DLD1 (cell line): ENCODE data around the gene A1BG.

Experiments
- in situ Hi-C: cut with HindIII; loops from 2 replicates; pipeline ENCODE4 v1.10.0; 2017; ENCODE audit warnings: low sequenced_read_pairs

A1BG gene, protein sequence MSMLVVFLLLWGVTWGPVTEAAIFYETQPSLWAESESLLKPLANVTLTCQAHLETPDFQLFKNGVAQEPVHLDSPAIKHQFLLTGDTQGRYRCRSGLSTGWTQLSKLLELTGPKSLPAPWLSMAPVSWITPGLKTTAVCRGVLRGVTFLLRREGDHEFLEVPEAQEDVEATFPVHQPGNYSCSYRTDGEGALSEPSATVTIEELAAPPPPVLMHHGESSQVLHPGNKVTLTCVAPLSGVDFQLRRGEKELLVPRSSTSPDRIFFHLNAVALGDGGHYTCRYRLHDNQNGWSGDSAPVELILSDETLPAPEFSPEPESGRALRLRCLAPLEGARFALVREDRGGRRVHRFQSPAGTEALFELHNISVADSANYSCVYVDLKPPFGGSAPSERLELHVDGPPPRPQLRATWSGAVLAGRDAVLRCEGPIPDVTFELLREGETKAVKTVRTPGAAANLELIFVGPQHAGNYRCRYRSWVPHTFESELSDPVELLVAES

GRCh38 chr19:58352760-58353671, at the start of gene A1BG:
A1BG (minus strand) TSS chr19:58353492; CDS start chr19:58353437, 55 bp downstream.
- in situ Hi-C loops = no loop called here

DNA sequence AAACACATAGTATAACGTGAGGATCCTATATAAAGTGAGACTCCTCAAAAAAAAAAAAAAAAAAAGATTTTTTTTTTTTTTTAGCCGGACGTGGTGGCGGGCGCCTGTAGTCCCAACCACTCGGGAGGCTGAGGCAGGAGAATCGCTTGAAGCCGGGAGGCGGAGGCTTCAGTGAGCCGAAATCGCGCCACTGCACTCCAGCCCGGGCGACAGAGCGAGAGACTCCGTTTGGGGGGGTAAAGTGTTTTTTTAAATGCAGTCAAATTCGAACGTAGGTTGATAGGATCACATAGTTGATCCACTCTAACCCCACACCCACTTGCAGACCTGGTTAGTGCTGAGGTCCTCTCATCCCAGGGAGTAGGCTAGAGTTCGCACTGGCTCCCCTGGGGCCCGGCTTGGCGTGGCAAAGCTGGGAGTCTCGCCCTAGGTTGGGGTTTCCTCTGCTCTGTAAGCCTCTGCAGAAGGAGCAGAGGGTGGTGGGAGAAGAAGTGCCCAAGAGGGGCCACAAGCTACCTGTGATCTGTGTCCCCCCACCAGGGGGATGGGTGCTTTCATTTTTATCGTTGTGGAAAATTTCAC, 48.6 kb upstream of the A1BG start:
- in situ Hi-C loops = no loop called here

GRCh38 chr19:58400916-58401839, 47.9 kb upstream of the A1BG start:
- in situ Hi-C loops = no loop called here

DNA sequence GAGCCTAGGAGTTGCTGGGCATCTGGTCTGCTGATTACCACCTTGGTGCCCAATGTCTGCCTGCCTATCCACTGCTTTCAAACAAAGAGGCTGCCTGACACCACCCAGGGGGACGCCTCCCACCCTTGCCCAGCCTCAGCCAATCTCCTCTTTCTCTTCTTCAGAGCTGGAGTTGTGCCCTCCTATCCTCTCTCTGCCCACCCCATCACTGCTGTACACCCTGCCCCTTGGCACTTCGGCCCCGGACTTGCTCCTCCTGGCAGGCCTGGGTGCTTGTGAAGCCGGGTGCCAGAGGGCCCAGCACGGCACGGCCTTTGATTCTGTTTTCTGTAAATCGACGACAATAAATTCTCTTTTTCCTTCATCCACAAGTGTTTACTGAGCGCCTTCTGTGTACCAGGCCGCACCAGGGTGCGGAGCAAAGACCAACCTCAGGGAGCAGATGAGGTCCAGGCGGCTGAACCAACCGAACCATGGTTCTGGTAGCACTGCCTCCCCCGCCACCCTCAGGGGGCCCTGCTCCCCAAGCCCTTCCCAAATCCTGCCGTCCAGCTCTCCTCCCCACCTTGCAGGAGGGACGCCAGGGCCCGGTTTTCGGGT, 47.1 kb upstream of the A1BG start:
- in situ Hi-C loops = no loop called here

DNA sequence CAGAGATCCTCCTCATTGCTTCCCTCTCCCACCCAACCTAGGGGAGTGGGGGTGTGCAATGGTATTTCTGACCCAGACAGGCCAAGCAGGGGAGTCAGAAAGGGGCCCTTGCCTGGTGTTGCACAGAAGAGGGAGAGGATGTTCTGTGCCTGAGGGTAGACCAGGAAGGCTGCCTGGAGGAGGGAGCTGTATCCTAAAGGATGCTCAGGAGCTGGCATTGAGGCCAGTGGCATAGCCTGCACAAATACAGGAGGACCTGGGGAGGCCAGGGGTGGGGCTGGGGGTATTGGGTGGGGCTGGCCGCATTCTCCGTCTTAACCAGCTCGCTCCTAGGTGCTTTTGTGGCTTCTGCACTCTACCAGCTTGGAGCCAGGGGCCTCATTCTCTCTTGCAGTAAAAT, 46.6 kb upstream of the A1BG start:
- in situ Hi-C loops = no loop called here

DNA sequence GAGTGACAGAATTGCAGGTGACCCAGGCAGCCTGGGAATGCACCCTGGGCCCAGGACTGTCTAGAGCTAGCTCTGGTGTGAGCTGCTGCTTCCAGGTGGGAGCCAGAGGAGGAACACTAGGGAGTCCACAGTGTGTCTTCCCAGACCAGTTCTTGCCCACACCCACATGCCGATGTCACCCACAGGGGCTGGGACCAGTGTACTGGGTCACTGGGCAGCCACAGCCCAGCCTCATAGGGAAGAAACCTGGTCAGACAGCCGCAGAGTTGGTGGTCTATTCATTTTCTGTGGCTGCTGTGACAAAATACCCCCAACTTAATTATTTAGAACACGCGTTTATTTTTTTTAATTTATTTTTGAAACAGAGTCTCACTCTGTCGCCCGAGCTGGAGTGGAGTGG, 45.3 kb upstream of the A1BG start:
- in situ Hi-C loops = no loop called here

- in situ Hi-C loops = no loop called here
Measured at GRCh38 chr19:58398087-58398486, 44.8 kb upstream of the A1BG start.

DNA sequence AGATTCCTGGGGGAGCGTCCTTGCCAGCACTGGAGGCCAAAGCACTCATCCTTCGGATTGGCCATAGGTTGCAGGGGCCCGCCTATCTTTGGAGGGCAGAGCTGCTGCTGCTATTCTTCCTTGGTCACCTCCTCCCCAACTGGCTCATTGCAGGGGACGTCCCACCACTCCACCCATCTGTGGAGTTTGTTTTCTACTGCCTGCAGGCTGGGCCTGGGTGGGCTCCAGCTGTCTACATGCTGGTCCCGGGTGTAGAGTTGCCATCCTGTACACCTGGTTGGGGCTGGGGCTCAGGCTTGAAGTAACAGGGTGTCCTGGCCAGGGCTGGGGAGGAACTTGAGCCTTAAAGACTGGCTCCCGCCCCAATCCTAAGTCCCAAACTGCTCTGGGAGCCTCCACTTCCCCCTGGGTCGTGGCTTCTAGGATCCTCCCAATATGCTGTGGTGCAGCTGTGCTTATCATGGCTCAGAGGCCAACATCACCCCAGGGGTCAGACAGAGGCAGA, 44.3 kb upstream of the A1BG start:
- in situ Hi-C loops = no loop called here

GRCh38 chr19:58396691-58397532, 43.6 kb upstream of the A1BG start:
- in situ Hi-C loops = no loop called here

GRCh38 chr19:58395979-58396627, 42.8 kb upstream of the A1BG start:
- in situ Hi-C loops = no loop called here

DNA sequence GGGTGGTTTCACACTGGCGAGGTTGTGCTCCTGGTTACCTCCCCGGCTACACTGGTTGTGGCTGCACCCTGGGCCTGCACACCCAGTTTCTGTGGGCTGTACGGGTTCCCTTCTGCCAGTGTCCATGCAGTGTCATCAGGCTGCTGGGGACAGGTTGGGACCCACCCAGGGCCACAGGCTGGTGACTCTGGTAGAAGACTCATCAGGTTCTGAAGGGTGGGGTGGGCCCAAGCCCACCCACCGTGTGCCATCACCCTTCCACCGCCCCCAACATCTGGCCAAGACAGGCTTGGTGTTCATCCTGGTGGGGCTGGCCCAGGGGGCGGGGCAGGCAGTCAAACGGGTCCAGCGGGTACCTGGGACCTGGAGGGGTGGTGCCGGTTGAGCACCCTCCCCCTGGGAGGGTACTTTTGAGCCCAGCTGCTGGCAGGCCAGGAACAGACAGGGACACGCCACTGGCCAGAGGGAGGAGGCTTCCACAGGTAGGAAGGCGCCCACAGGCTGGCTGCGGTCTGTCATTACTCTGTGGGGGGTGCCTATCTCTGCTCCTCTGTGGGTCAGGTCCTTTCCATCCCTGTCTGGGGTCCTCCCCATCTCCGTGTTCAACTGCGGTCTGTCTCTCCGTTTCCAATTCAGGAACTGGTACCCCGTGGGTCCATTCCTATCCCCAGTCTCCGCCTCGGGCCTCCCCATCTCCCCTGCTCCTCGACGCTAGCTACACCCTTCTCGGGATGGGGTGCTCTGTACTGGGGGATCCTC, 42.1 kb upstream of the A1BG start, which contains the start of gene RNF225:
TSS of gene RNF225 (plus strand) at position 437 of the 759 bp plus-strand sequence. CDS start 434 bp downstream, outside the sequence.
- in situ Hi-C loops = no loop called here

DNA sequence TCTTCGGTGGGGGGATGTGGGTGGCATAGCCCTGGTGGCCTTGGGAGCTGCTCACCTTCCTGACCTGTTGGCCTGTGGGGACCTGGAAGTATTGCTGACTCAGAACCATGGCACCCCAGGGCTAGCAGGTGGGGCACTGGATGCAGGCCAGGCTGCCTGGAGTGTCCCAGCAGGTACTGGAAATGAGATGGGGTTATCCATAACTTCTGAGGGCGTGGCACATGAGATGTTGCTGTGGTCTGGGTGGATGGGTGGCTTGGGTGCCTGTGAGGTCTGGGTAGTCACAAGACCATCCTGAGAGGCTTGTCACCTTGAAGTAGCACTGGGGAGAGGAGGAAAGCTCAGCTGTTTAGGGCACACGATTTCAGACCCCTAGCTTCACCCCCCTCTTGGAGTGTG, 41.5 kb upstream of the A1BG start:
- in situ Hi-C loops = no loop called here

DNA sequence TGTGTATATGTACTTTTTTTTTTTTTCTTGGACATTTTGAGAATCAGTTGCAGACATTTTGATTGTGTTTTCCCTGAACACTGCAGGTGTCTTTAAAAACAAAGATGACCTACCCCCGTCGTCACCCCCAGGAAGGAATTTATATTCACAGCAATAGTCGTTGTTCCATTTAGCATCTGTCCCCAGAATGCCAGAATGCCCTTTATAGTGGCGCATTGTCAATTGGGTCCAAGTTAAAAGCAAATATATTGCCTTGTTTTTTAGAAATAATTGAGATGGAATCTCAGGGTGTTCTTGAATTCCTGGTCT, 40.4 kb upstream of the A1BG start:
- in situ Hi-C loops = no loop called here

- in situ Hi-C loops = no loop called here
Measured at GRCh38 chr19:58392945-58393724, 39.8 kb upstream of the A1BG start.

GRCh38 chr19:58388175-58388526, 34.9 kb upstream of the A1BG start:
- in situ Hi-C loops = no loop called here

GRCh38 chr19:58387338-58388174, 34.3 kb upstream of the A1BG start:
- in situ Hi-C loops = no loop called here
